Liver (tissue), 9 donors: ENCODE measurements around the gene ARMH1. TPM values are rescaled to one million over a fixed set of nuclear protein-coding genes. Genes with fewer than 3 reads are reported as not detected.

ENCODE experiments used
- DNase-seq: peaks from one replicate; pipeline ENCODE4 v3.0.0-alpha.2; 2017; ENCODE audit warnings: low spot score
- H3K27ac ChIP-seq, 2 donors: one replicate each; pipeline ENCODE4 v1.7.0; 2013; ENCODE audit warnings: inconsistent platforms in 2 of 2, low read length in 2 of 2, control low read depth in 1 of 2, low read depth in 1 of 2, mild to moderate bottlenecking in 1 of 2
- H3K27me3 ChIP-seq, 4 donors: one replicate each; pipeline versions ENCODE4 v1.6.1 to v1.7.0; 2013; ENCODE audit warnings: low read length in 3 of 4, inconsistent platforms in 1 of 4, mild to moderate bottlenecking in 1 of 4, moderate library complexity in 1 of 4; ENCODE audit not compliant: control insufficient read depth in 4 of 4, insufficient read depth in 4 of 4
- H3K36me3 ChIP-seq, 4 donors: one replicate each; pipeline versions ENCODE4 v1.6.1 to v1.7.0; 2013; ENCODE audit warnings: low read length in 3 of 4, mild to moderate bottlenecking in 3 of 4, low read depth in 1 of 4, moderate library complexity in 1 of 4; ENCODE audit not compliant: control insufficient read depth in 4 of 4, insufficient read depth in 3 of 4
- H3K4me1 ChIP-seq, 4 donors: one replicate each; pipeline versions ENCODE4 v1.6.1 to v1.7.0; 2013; ENCODE audit warnings: low read length in 3 of 4, mild to moderate bottlenecking in 3 of 4, moderate library complexity in 1 of 4; ENCODE audit not compliant: control insufficient read depth in 4 of 4, insufficient read depth in 4 of 4
- H3K4me3 ChIP-seq, 3 donors: one replicate each; pipeline versions ENCODE4 v1.6.1 to v1.7.0; 2013; ENCODE audit warnings: low read length in 3 of 3, control low read depth in 1 of 3, low read depth in 1 of 3, mild to moderate bottlenecking in 1 of 3
- H3K9ac ChIP-seq, 2 donors: one replicate each; pipeline ENCODE4 v1.7.0; 2013; ENCODE audit warnings: low read length in 2 of 2, mild to moderate bottlenecking in 2 of 2, moderate library complexity in 2 of 2, control low read depth in 1 of 2, low read depth in 1 of 2
- H3K9me3 ChIP-seq, 4 donors: one replicate each; pipeline versions ENCODE4 v1.6.1 to v1.7.0; 2013; ENCODE audit warnings: low read length in 3 of 4; ENCODE audit not compliant: control insufficient read depth in 4 of 4
- ATF3 ChIP-seq: IDR thresholded peaks from 2 replicates; pipeline ENCODE4 v1.6.1; 2016; ENCODE audit warnings: antibody characterized with exemption
- CTCF ChIP-seq: fragments of 150-350 bp; IDR thresholded peaks from 2 replicates; pipeline ENCODE4 v1.5.1; 2017; ENCODE audit warnings: improper control_type of control experiment, low read depth, low read length; ENCODE audit not compliant: missing input control
- EGR1 ChIP-seq, 2 donors: IDR thresholded peaks; 2 replicates each; pipeline ENCODE4 v1.6.1; 2016 to 2018; ENCODE audit warnings: antibody characterized with exemption in 2 of 2, low read depth in 2 of 2
- FOXA1 ChIP-seq: IDR thresholded peaks from 2 replicates; pipeline ENCODE4 v1.6.1; 2016; ENCODE audit warnings: antibody characterized with exemption
- FOXA2 ChIP-seq: IDR thresholded peaks from 2 replicates; pipeline ENCODE4 v1.6.1; 2016; ENCODE audit warnings: antibody characterized with exemption
- GABPA ChIP-seq, 2 donors: IDR thresholded peaks in 1 of 2; conservative IDR thresholded peaks in 1 of 2; 2 replicates each; pipeline ENCODE4 v1.6.1; 2016; ENCODE audit warnings: antibody characterized with exemption in 2 of 2, mild to moderate bottlenecking in 1 of 2, moderate library complexity in 1 of 2
- HNF4A ChIP-seq, 2 donors: conservative IDR thresholded peaks; 2 replicates each; pipeline ENCODE4 v1.6.1; 2016; ENCODE audit warnings: antibody characterized with exemption in 2 of 2, mild to moderate bottlenecking in 2 of 2
- JUND ChIP-seq, 2 donors: IDR thresholded peaks; 2 replicates each; pipeline ENCODE4 v1.6.1; 2016; ENCODE audit warnings: antibody characterized with exemption in 2 of 2
- MAX ChIP-seq: IDR thresholded peaks from 2 replicates; pipeline ENCODE4 v1.6.1; 2016; ENCODE audit warnings: antibody characterized with exemption
- NR2F2 ChIP-seq: IDR thresholded peaks from 2 replicates; pipeline ENCODE4 v1.6.1; 2016; ENCODE audit warnings: antibody characterized with exemption
- RAD21 ChIP-seq, 2 donors: IDR thresholded peaks; 2 replicates each; pipeline ENCODE4 v1.6.1; 2016; ENCODE audit warnings: antibody characterized with exemption in 2 of 2, mild to moderate bottlenecking in 2 of 2
- REST ChIP-seq: IDR thresholded peaks from 2 replicates; pipeline ENCODE4 v1.6.1; 2016; ENCODE audit warnings: antibody characterized with exemption, mild to moderate bottlenecking
- RXRA ChIP-seq, 2 donors: IDR thresholded peaks; 2 replicates each; pipeline ENCODE4 v1.6.1; 2017 to 2018; ENCODE audit warnings: antibody characterized with exemption in 2 of 2, mild to moderate bottlenecking in 1 of 2
- SP1 ChIP-seq: IDR thresholded peaks from 2 replicates; pipeline ENCODE4 v1.6.1; 2018; ENCODE audit warnings: antibody characterized with exemption, mild to moderate bottlenecking
- TAF1 ChIP-seq: conservative IDR thresholded peaks from 2 replicates; pipeline ENCODE4 v1.6.1; 2016; ENCODE audit warnings: antibody characterized with exemption, mild to moderate bottlenecking
- YY1 ChIP-seq: IDR thresholded peaks from 2 replicates; pipeline ENCODE4 v1.6.1; 2016; ENCODE audit warnings: antibody characterized with exemption, mild to moderate bottlenecking
- WGBS: extraction: QIAGEN DNeasy Blood & Tissue Kit; methylation state at CpG from one replicate; pipeline ENCODE4 v1.1.7; 2013; 5-methylcytosine and 5-hydroxymethylcytosine counted together
- polyA plus RNA-seq, 2 donors: library from polyadenylated mRNA; stranded (reverse) in 1 of 2; unstranded in 1 of 2; fragments of 200-250 nt in 1 of 2; fragments of >200 nt in 1 of 2; fragmentation: Nextera tagmentation in 1 of 2; extraction: Ambion mirVana in 1 of 2; gene quantifications; one replicate each; pipeline versions ENCODE4 v1.2.1 to v1.2.3, GENCODE V29; 2013 to 2015
- total RNA-seq, 2 donors: library from RNA; depleted of rRNA; stranded (reverse); fragments of >200 nt; gene quantifications; one replicate each; pipeline ENCODE4 v1.2.3, GENCODE V29; 2014
- TF ChIP-seq, protein P1 (sequence below): IDR thresholded peaks from 2 replicates; pipeline ENCODE4 v1.6.1; 2016; ENCODE audit warnings: antibody characterized with exemption
- donor health status: healthy.
- donor health status: healthy.
- donor health status: healthy.
- donor health status: healthy.
- donor health status: healthy.

The ARMH1 gene
- total and polyA plus RNA-seq, 4 donors, result 2.2 to 20.3 (median 5.5) TPM

GRCh38 chr1:44631333-44631646 is 43.2 kb upstream of the ARMH1 start:
- Histone ChIP-seq H3K27ac (peak overlapping the region; percentile 71 to 89), H3K9ac (peak overlapping the region; percentile 57 to 61), H3K4me3 (peak overlapping the region; percentile 74 to 79 (median 77)), H3K27me3 (no peaks in the 10 kb centered on the region), H3K4me1 (peaks cover 3 to 20% (median 13%) of the 10 kb centered on the region in 4 donors), H3K36me3 (peaks cover 7 to 20% (median 11%) of the 10 kb centered on the region in 4 donors), H3K9me3 (no peaks in the 10 kb centered on the region)
- no peak for DNase-seq
- TF ChIP-seq HNF4A (conservative IDR thresholded peaks at IDR 0.05), result no peak
- TF ChIP-seq TAF1, result no peak
- TF ChIP-seq EGR1 (IDR thresholded peaks at IDR 0.05; ENCODE audit: low read depth in 2 of 2), result no peak
- TF ChIP-seq GABPA (IDR thresholded peaks at IDR 0.05 in 1 of 2, conservative IDR thresholded peaks at IDR 0.05 in 1 of 2), result no peak
- TF ChIP-seq MAX, result no peak
- no peak for TF ChIP-seq RAD21 (IDR thresholded peaks at IDR 0.05)
- no peak for TF ChIP-seq ATF3
- no peak for TF ChIP-seq FOXA2
- TF ChIP-seq REST, result no peak
- TF ChIP-seq CTCF, result no peak
- TF ChIP-seq SP1, result no peak
- TF ChIP-seq YY1, result no peak
- no peak for TF ChIP-seq RXRA (IDR thresholded peaks at IDR 0.05)
- WGBS, result 19% methylated on average over 8 of the region's 8 CpGs

- H3K4me3 ChIP-seq, result peak overlapping the region; percentile 74 to 79 (median 77)
- peak overlapping the region; percentile 71 to 89 for H3K27ac ChIP-seq
- under 1% methylated on average over 88 of the region's 88 CpGs for WGBS
- H3K4me1 ChIP-seq, result peaks cover 3 to 20% (median 13%) of the 10 kb centered on the region in 4 donors
- peak overlapping the region; percentile 62 to 92 for H3K9ac ChIP-seq
- no peaks in the 10 kb centered on the region for H3K27me3 ChIP-seq
- H3K9me3 ChIP-seq, result no peaks in the 10 kb centered on the region
- DNase-seq, result peak; percentile 89
- H3K36me3 ChIP-seq, result peaks cover 11 to 21% (median 16%) of the 10 kb centered on the region in 4 donors
- TF ChIP-seq FOXA2, result no peak
- peak in 1 of 2 donors; percentile 36 for TF ChIP-seq RXRA (IDR thresholded peaks at IDR 0.05)
- peak; percentile 97 for TF ChIP-seq YY1
- peak; percentile 75 to 77 for TF ChIP-seq EGR1 (IDR thresholded peaks at IDR 0.05; ENCODE audit: low read depth in 2 of 2)
- no peak for TF ChIP-seq JUND (IDR thresholded peaks at IDR 0.05)
- no peak for TF ChIP-seq RAD21 (IDR thresholded peaks at IDR 0.05)
- TF ChIP-seq NR2F2, result peak; percentile 44
- TF ChIP-seq HNF4A (conservative IDR thresholded peaks at IDR 0.05), result peak in 1 of 2 donors; percentile 43
- no peak for TF ChIP-seq TAF1
- TF ChIP-seq CTCF, result peak; percentile 7
- TF ChIP-seq ATF3, result no peak
- TF ChIP-seq, protein P1, sequence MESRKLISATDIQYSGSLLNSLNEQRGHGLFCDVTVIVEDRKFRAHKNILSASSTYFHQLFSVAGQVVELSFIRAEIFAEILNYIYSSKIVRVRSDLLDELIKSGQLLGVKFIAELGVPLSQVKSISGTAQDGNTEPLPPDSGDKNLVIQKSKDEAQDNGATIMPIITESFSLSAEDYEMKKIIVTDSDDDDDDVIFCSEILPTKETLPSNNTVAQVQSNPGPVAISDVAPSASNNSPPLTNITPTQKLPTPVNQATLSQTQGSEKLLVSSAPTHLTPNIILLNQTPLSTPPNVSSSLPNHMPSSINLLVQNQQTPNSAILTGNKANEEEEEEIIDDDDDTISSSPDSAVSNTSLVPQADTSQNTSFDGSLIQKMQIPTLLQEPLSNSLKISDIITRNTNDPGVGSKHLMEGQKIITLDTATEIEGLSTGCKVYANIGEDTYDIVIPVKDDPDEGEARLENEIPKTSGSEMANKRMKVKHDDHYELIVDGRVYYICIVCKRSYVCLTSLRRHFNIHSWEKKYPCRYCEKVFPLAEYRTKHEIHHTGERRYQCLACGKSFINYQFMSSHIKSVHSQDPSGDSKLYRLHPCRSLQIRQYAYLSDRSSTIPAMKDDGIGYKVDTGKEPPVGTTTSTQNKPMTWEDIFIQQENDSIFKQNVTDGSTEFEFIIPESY, result no peak
- TF ChIP-seq GABPA (IDR thresholded peaks at IDR 0.05 in 1 of 2, conservative IDR thresholded peaks at IDR 0.05 in 1 of 2), result peak in 1 of 2 donors; percentile 7
- TF ChIP-seq MAX, result no peak
- no peak for TF ChIP-seq FOXA1
- no peak for TF ChIP-seq SP1
Measured at GRCh38 chr1:44631647-44632539, 42.6 kb upstream of the ARMH1 start.
